Measurements from ENCODE around the gene ERVV-1. TPM values are rescaled to one million over a fixed set of nuclear protein-coding genes. Genes with fewer than 3 reads are reported as not detected.
"Not testable (repeated sequence)": the region's sequence is repeated elsewhere in the genome, so short reads cannot be mapped to it uniquely, and the experiment has no call there.

The ERVV-1 gene
- not detected for total RNA-seq
- long read RNA-seq = 0 reads

- no peak for TF ChIP-seq CTCF (IDR thresholded peaks at IDR 0.05)
- ATAC-seq (no peak), DNase-seq (no peak)
- Histone ChIP-seq H3K27ac (no peak within 1 kb of the TSS), H3K9me3 (no peaks in the 10 kb centered on the region), H3K36me3 (no peaks in the 10 kb centered on the region), H3K4me1 (no peaks in the 10 kb centered on the region), H3K4me3 (no peak within 1 kb of the TSS), H3K27me3 (ENCODE audit: low read depth) (no peaks in the 10 kb centered on the region)
- intact Hi-C loops (cut with DNase I) = no loop called here
These were observed at the start of gene ERVV-1 for GRCh38 chr19:53013621-53014020. ERVV-1 (plus strand) TSS chr19:53013921; CDS start chr19:53014091, 170 bp downstream.

DNA sequence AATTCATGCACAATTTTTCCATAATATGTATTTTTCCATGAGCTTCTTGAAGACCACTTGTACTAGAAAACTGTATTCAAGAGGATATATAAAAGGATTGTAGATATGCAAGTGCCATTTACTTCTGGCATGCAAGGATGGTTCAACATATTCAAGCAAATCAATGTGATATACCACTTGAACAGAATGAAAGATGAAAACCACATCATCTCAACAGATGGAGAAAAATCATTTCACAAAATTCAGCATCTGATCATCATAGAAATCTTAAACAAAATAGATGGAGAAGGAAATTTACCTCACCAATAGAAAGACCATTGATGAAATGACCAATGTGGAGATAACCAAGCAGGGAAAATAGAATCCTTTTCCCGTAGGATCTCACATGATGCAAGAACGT is 45.9 kb upstream of the ERVV-1 start:
- ATAC-seq (no peak), DNase-seq (no peak)
- no peak overlapping the region for H3K27ac ChIP-seq
- H3K27me3 ChIP-seq (ENCODE audit: low read depth) = no peaks in the 10 kb centered on the region
- TF ChIP-seq CTCF (IDR thresholded peaks at IDR 0.05) = no peak
- no peaks in the 10 kb centered on the region for H3K36me3 ChIP-seq
- intact Hi-C loops (cut with DNase I) = no loop called here
- H3K9me3 ChIP-seq = peaks cover 9% of the 10 kb centered on the region
- H3K4me3 ChIP-seq = no peak overlapping the region
- no peaks in the 10 kb centered on the region for H3K4me1 ChIP-seq

- Histone ChIP-seq H3K36me3 (peaks cover 10% of the 10 kb centered on the region), H3K27me3 (ENCODE audit: low read depth) (no peaks in the 10 kb centered on the region), H3K4me3 (no peak overlapping the region), H3K27ac (no peak overlapping the region), H3K9me3 (no peaks in the 10 kb centered on the region), H3K4me1 (no peaks in the 10 kb centered on the region)
- intact Hi-C loops (cut with DNase I) = no loop called here
- DNase-seq (no peak), ATAC-seq (no peak)
- no peak for TF ChIP-seq CTCF (IDR thresholded peaks at IDR 0.05)
These were observed 32.4 kb upstream of the ERVV-1 start for GRCh38 chr19:52981329-52981728.

- H3K9me3 ChIP-seq; H3K27me3 ChIP-seq (ENCODE audit: low read depth); H3K27ac ChIP-seq; H3K4me3 ChIP-seq; ATAC-seq; DNase-seq; H3K4me1 ChIP-seq; intact Hi-C loops (cut with DNase I): not testable (repeated sequence)
- H3K36me3 ChIP-seq = peaks cover 11% of the 10 kb centered on the region
These were observed 30.6 kb upstream of the ERVV-1 start for GRCh38 chr19:52983167-52983566.

DNA sequence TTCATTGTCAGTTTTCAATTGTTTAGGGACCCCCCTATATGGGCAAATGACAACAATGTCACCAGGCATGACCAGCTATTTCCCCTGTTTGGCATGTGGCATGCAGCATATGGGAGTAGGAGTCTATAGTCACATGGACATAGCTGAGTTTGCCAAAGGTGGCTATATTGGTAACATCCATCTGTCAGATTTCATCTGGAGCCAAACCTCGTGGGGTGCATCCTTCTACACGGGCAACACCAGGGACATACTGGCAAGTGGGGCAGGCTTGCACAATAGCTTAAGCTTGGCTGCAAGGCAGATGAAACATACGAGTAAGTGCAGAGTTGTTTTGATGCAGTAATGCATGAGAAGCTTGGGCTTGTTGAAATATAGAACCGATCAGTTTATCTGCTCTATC is 26.5 kb upstream of the ERVV-1 start:
- intact Hi-C loops (cut with DNase I) = no loop called here
- ATAC-seq (no peak), DNase-seq (no peak)
- Histone ChIP-seq H3K27ac (no peak overlapping the region), H3K4me1 (peaks cover 9% of the 10 kb centered on the region), H3K36me3 (peaks cover 20% of the 10 kb centered on the region), H3K27me3 (ENCODE audit: low read depth) (no peaks in the 10 kb centered on the region), H3K4me3 (no peak overlapping the region), H3K9me3 (no peaks in the 10 kb centered on the region)
- TF ChIP-seq CTCF (IDR thresholded peaks at IDR 0.05) = no peak

- DNase-seq (no peak), ATAC-seq (no peak)
- Histone ChIP-seq H3K36me3 (peaks cover 20% of the 10 kb centered on the region), H3K4me3 (no peak overlapping the region), H3K27me3 (ENCODE audit: low read depth) (no peaks in the 10 kb centered on the region), H3K4me1 (peaks cover 11% of the 10 kb centered on the region), H3K9me3 (no peaks in the 10 kb centered on the region), H3K27ac (no peak overlapping the region)
- no peak for TF ChIP-seq CTCF (IDR thresholded peaks at IDR 0.05)
- intact Hi-C loops (cut with DNase I) = no loop called here
These were observed 25.2 kb upstream of the ERVV-1 start for GRCh38 chr19:52988506-52988905.
